ENCODE results near the gene CELF6. TPM values are rescaled to one million over a fixed set of nuclear protein-coding genes. Genes with fewer than 3 reads are reported as not detected.

Gene CELF6
- total RNA-seq, 4 donors from 2014 or later, result 0.13 to 2.4 (median 0.49) TPM; not detected in 1

DNA sequence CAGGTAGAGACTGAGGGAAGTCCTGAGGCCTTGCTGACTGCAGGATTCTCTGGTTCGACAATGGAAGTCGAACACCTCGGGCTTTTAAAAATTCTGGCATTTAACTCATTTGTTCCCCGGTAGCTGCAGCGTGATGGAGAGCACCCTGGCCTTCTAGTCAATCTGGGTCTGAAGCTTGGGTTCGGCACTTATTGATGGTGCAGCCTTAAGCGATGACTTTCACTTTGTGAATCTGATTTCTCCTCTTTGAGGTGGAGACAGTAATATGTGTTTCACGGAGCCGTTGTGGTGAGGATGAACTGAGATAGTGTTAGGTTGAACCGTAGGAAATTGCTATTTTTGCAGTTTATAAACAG lies 47.0 kb downstream of the CELF6 start:
- H3K27ac ChIP-seq, result peak overlapping the region; percentile 79 to 97 (median 94)
- H3K4me1 ChIP-seq, result peaks cover 26 to 29% of the 10 kb centered on the region in 2 donors
- intact Hi-C loops (cut with DNase I; ENCODE audit: low total_unique reads), result loop anchor here (1.0 to 2.0 kb wide), 5 partner anchors 42 to 200 kb away; partner anchors contain the start of genes HEXA, MYO9A, PKM and SENP8
- DNase-seq (no peak), ATAC-seq (no peak)
- H3K36me3 ChIP-seq, result peaks cover 0 to 14% of the 10 kb centered on the region in 2 donors
- no peaks in the 10 kb centered on the region for H3K27me3 ChIP-seq
- no peaks in the 10 kb centered on the region for H3K9me3 ChIP-seq
- in situ Hi-C loops (cut with MboI; ENCODE audit: low sequenced_read_pairs in 4 of 4), result loop anchor here (5.0 to 10.0 kb wide), 4 partner anchors 36 to 78 kb away; partner anchors contain the start of gene GRAMD2A (in 1 of the 4)
- TF ChIP-seq, protein P1, sequence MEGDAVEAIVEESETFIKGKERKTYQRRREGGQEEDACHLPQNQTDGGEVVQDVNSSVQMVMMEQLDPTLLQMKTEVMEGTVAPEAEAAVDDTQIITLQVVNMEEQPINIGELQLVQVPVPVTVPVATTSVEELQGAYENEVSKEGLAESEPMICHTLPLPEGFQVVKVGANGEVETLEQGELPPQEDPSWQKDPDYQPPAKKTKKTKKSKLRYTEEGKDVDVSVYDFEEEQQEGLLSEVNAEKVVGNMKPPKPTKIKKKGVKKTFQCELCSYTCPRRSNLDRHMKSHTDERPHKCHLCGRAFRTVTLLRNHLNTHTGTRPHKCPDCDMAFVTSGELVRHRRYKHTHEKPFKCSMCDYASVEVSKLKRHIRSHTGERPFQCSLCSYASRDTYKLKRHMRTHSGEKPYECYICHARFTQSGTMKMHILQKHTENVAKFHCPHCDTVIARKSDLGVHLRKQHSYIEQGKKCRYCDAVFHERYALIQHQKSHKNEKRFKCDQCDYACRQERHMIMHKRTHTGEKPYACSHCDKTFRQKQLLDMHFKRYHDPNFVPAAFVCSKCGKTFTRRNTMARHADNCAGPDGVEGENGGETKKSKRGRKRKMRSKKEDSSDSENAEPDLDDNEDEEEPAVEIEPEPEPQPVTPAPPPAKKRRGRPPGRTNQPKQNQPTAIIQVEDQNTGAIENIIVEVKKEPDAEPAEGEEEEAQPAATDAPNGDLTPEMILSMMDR (IDR thresholded peaks at IDR 0.05 in 4 of 5, conservative IDR thresholded peaks at IDR 0.05 in 1 of 5), result peak in 3 of 5 experiments; percentile 0 to 12 (median 6)
- TF ChIP-seq POLR2A (IDR thresholded peaks at IDR 0.05), result no peak
- peak overlapping the region; percentile 48 to 98 (median 58) for H3K4me3 ChIP-seq

DNA sequence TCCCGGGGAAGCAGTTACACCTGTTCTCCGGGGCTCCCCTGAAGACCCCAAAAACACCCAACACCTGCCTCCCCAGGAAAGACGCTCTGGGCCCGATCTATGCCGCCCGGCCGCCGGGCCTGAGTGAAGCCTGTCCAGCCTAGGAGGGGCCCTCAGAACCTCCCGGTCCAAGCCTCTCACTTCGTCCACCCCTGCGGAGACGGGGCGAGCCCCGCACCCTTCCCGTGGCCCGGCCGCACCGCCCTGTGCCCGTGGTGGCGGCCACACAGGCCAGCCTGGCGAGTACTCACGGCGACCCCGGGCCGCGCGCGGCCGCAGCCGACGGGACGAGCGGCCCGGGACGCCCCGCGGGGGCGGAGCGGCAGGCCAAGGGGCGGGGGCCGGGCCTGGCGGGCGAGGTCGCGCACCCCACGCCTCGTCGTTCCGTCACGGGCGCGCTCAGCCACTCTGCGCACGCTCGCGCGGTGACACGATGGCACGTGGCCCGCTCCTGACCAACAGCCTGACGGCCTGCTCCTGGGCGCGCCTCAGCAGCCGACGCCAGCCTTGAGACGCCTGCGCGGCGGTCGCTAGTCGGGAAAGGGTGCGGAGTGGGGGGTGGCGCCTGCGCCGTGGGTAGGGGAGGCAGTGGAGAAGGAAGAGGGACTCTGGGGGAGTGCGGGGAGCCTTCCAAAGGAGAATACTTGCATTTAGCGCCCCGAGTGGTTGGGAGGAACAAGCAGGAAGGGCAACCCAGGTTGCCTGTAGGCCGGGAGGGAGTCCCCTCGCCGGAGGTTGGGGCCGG lies 47.6 kb downstream of the CELF6 start, which contains the start of gene PARP6:
Gene PARP6, minus strand, starts transcription at position 342 of the 784 bp plus-strand sequence. CDS start 5,077 bp downstream, outside the sequence.
- intact Hi-C loops (cut with DNase I; ENCODE audit: low total_unique reads) (loop anchor here (1.0 to 2.0 kb wide), 5 partner anchors 41 to 201 kb away; partner anchors contain the start of genes HEXA, MYO9A, PKM and SENP8), in situ Hi-C loops (cut with MboI; ENCODE audit: low sequenced_read_pairs in 4 of 4) (loop anchor here (5.0 to 10.0 kb wide), 4 partner anchors 35 to 78 kb away; partner anchors contain the start of gene GRAMD2A (in 1 of the 4))
- H3K4me3 ChIP-seq, result peak within 1 kb of the TSS; percentile 63 to 98 (median 70)
- peaks cover 0 to 20% of the 10 kb centered on the region in 2 donors for H3K36me3 ChIP-seq
- peaks cover 26 to 29% of the 10 kb centered on the region in 2 donors for H3K4me1 ChIP-seq
- no peaks in the 10 kb centered on the region for H3K9me3 ChIP-seq
- peak within 1 kb of the TSS; percentile 89 to 97 (median 94) for H3K27ac ChIP-seq
- ATAC-seq, result peak; percentile 91 to 95
- DNase-seq, result peak; percentile 97 to 99
- TF ChIP-seq, protein P1 (IDR thresholded peaks at IDR 0.05 in 4 of 5, conservative IDR thresholded peaks at IDR 0.05 in 1 of 5), result peak; percentile 66 to 78 (median 70)
- peak; percentile 82 to 89 for TF ChIP-seq POLR2A (IDR thresholded peaks at IDR 0.05)
- no peaks in the 10 kb centered on the region for H3K27me3 ChIP-seq

DNA sequence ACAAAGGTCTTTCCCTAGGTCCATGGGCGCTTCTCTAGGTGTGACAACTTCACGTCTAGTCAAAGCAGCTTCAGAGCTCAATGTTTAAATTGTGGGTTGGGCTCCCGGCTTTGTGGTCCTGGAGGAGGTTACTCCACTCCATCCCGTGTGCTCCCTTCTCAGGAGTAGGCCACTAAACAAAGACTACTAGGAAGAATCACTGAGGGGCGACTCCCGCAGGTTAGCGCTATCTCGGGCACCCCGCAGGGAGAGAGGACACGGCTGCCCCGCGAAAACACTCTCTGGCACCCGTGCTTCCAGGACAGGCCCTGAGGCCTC lies 48.1 kb downstream of the CELF6 start:
- peak in 1 of 2 donors; percentile 4 for DNase-seq
- peak; percentile 28 to 29 for ATAC-seq

DNA sequence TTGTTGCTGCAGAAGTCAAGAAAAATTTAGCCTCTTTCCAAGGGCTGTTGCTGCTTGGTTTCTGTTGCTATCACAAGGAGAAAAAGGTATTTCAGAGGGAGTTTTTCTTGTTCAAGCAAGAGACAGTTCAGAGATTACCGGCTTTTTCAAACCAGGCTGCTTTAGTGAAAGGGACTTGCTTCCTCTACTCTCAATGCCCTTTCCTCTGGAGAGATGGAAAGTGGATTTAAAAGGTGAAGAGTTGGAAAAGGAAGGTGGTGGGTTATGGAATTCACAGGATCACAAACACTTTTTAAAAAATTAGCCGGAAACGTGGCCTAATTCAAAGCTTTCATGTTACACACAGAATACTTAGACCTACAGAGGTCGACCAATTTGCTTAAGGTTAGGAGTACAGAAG lies 48.7 kb downstream of the CELF6 start:
- H3K36me3 ChIP-seq, result peaks cover 0 to 30% of the 10 kb centered on the region in 2 donors
- no peak for TF ChIP-seq POLR2A (IDR thresholded peaks at IDR 0.05)
- TF ChIP-seq, protein P1 (IDR thresholded peaks at IDR 0.05 in 4 of 5, conservative IDR thresholded peaks at IDR 0.05 in 1 of 5), result no peak
- H3K27me3 ChIP-seq, result no peaks in the 10 kb centered on the region
- H3K4me3 ChIP-seq, result peak overlapping the region in 3 of 4 donors; percentile 63 to 98 (median 67)
- peak overlapping the region; percentile 89 to 97 (median 94) for H3K27ac ChIP-seq
- no peaks in the 10 kb centered on the region for H3K9me3 ChIP-seq
- peaks cover 26 to 29% of the 10 kb centered on the region in 2 donors for H3K4me1 ChIP-seq
- no peak for ATAC-seq
- intact Hi-C loops (cut with DNase I; ENCODE audit: low total_unique reads) (no loop called here), in situ Hi-C loops (cut with MboI; ENCODE audit: low sequenced_read_pairs in 4 of 4) (loop anchor here (5.0 to 10.0 kb wide), 4 partner anchors 34 to 76 kb away; partner anchors contain the start of gene GRAMD2A (in 1 of the 4))
- DNase-seq, result no peak

More for the DNA sequence above, 48.1 kb downstream of the CELF6 start:
- peak overlapping the region; percentile 63 to 98 (median 70) for H3K4me3 ChIP-seq
- TF ChIP-seq, protein P1 (IDR thresholded peaks at IDR 0.05 in 4 of 5, conservative IDR thresholded peaks at IDR 0.05 in 1 of 5), result no peak
- TF ChIP-seq POLR2A (IDR thresholded peaks at IDR 0.05), result no peak
- H3K27ac ChIP-seq, result peak overlapping the region; percentile 89 to 97 (median 94)
- intact Hi-C loops (cut with DNase I; ENCODE audit: low total_unique reads) (loop anchor here (1.0 to 2.0 kb wide), 5 partner anchors 41 to 201 kb away; partner anchors contain the start of genes HEXA, MYO9A, PKM and SENP8), in situ Hi-C loops (cut with MboI; ENCODE audit: low sequenced_read_pairs in 4 of 4) (loop anchor here (5.0 to 10.0 kb wide), 4 partner anchors 35 to 77 kb away; partner anchors contain the start of gene GRAMD2A (in 1 of the 4))
- H3K27me3 ChIP-seq, result no peaks in the 10 kb centered on the region
- H3K9me3 ChIP-seq, result no peaks in the 10 kb centered on the region
- peaks cover 0 to 24% of the 10 kb centered on the region in 2 donors for H3K36me3 ChIP-seq
- peaks cover 26 to 29% of the 10 kb centered on the region in 2 donors for H3K4me1 ChIP-seq

All from gastrocnemius medialis (tissue), 4 donors.